ENCODE results near the gene C2orf42. TPM values are rescaled to one million over a fixed set of nuclear protein-coding genes. Genes with fewer than 3 reads are reported as not detected.
A peak's percentile ranks its signal among the peaks of the same experiment; 100 is the strongest.
"Not testable (repeated sequence)": the region's sequence is repeated elsewhere in the genome, so short reads cannot be mapped to it uniquely, and the experiment has no call there.

C2orf42 gene
- polyA plus RNA-seq (2013, experiment 1 of 2) = 8.2 TPM
- 7.4 TPM for polyA plus RNA-seq (2013, experiment 2 of 2)

GRCh38 chr2:70190418-70191243 is at the start of gene C2orf42:
TSS of gene C2orf42 (minus strand) at chr2:70191019. CDS start at chr2:70181985, 9,034 bp downstream.
- Histone ChIP-seq H3K4me1 (ENCODE audit: control insufficient read depth, insufficient read depth, low read length, poor library complexity, severe bottlenecking) (no peaks in the 10 kb centered on the region), H3K27ac (ENCODE audit: low read depth, low read length, severe bottlenecking) (peak within 1 kb of the TSS; percentile 95)
- WGBS, 2 experiments (ENCODE audit: insufficient coverage in 2 of 2) = 0 to 2% methylated on average over 42 to 59 of the region's 60 CpGs

GRCh38 chr2:70240599-70240998 is 49.8 kb upstream of the C2orf42 start:
- Histone ChIP-seq H3K9me3 (ENCODE audit: control insufficient read depth, low read length) (no peaks in the 10 kb centered on the region), H3K4me3 (ENCODE audit: extremely low read depth, insufficient read depth, low read length, poor library complexity, severe bottlenecking) (no peak overlapping the region), H3K4me1 (ENCODE audit: control insufficient read depth, insufficient read depth, low read length, poor library complexity, severe bottlenecking) (no peaks in the 10 kb centered on the region), H3K27ac (ENCODE audit: low read depth, low read length, severe bottlenecking) (no peak overlapping the region), H3K36me3 (ENCODE audit: control insufficient read depth, insufficient read depth, low read length) (peaks cover 80% of the 10 kb centered on the region)
- 93 to 100% methylated on average over 1 to 2 of the region's 3 CpGs for WGBS, 2 experiments (ENCODE audit: insufficient coverage in 2 of 2)

More at GRCh38 chr2:70190418-70191243, at the start of gene C2orf42:
- no peaks in the 10 kb centered on the region for H3K9me3 ChIP-seq (ENCODE audit: control insufficient read depth, low read length)
- H3K4me3 ChIP-seq (ENCODE audit: extremely low read depth, insufficient read depth, low read length, poor library complexity, severe bottlenecking) = peak within 1 kb of the TSS; percentile 71
- H3K36me3 ChIP-seq (ENCODE audit: control insufficient read depth, insufficient read depth, low read length) = no peaks in the 10 kb centered on the region

- Histone ChIP-seq H3K4me3 (ENCODE audit: extremely low read depth, insufficient read depth, low read length, poor library complexity, severe bottlenecking) (no peak overlapping the region), H3K4me1 (ENCODE audit: control insufficient read depth, insufficient read depth, low read length, poor library complexity, severe bottlenecking) (no peaks in the 10 kb centered on the region), H3K27ac (ENCODE audit: low read depth, low read length, severe bottlenecking) (no peak overlapping the region), H3K36me3 (ENCODE audit: control insufficient read depth, insufficient read depth, low read length) (peaks cover 85% of the 10 kb centered on the region), H3K9me3 (ENCODE audit: control insufficient read depth, low read length) (no peaks in the 10 kb centered on the region)
- 100% methylated on average over 2 of the region's 3 CpGs for WGBS, 2 experiments (ENCODE audit: insufficient coverage in 2 of 2)
Observed at GRCh38 chr2:70233926-70234325, 43.1 kb upstream of the C2orf42 start.

- no peak overlapping the region for H3K4me3 ChIP-seq (ENCODE audit: extremely low read depth, insufficient read depth, low read length, poor library complexity, severe bottlenecking)
- H3K9me3 ChIP-seq (ENCODE audit: control insufficient read depth, low read length) = no peaks in the 10 kb centered on the region
- no peaks in the 10 kb centered on the region for H3K4me1 ChIP-seq (ENCODE audit: control insufficient read depth, insufficient read depth, low read length, poor library complexity, severe bottlenecking)
- peaks cover 77% of the 10 kb centered on the region for H3K36me3 ChIP-seq (ENCODE audit: control insufficient read depth, insufficient read depth, low read length)
- H3K27ac ChIP-seq (ENCODE audit: low read depth, low read length, severe bottlenecking) = no peak overlapping the region
- WGBS, 2 experiments (ENCODE audit: insufficient coverage in 2 of 2) = 92 to 100% methylated on average over 2 of the region's 2 CpGs
Observed at GRCh38 chr2:70226781-70227180, 36.0 kb upstream of the C2orf42 start.

- 90 to 96% methylated on average over 2 to 3 of the region's 3 CpGs for WGBS, 2 experiments (ENCODE audit: insufficient coverage in 2 of 2)
- H3K36me3 ChIP-seq (ENCODE audit: control insufficient read depth, insufficient read depth, low read length) = peaks cover 79% of the 10 kb centered on the region
Observed at GRCh38 chr2:70223305-70223704, 32.5 kb upstream of the C2orf42 start.

GRCh38 chr2:70214953-70215549 is 24.2 kb upstream of the C2orf42 start:
- H3K27ac ChIP-seq (ENCODE audit: low read depth, low read length, severe bottlenecking) = no peak overlapping the region
- H3K9me3 ChIP-seq (ENCODE audit: control insufficient read depth, low read length) = no peaks in the 10 kb centered on the region
- H3K4me3 ChIP-seq (ENCODE audit: extremely low read depth, insufficient read depth, low read length, poor library complexity, severe bottlenecking) = no peak overlapping the region
- no peaks in the 10 kb centered on the region for H3K4me1 ChIP-seq (ENCODE audit: control insufficient read depth, insufficient read depth, low read length, poor library complexity, severe bottlenecking)
- WGBS, 2 experiments (ENCODE audit: insufficient coverage in 2 of 2) = 89 to 100% methylated on average over 1 of the region's 3 CpGs
- H3K36me3 ChIP-seq (ENCODE audit: control insufficient read depth, insufficient read depth, low read length) = peaks cover 86% of the 10 kb centered on the region

More at GRCh38 chr2:70223305-70223704, 32.5 kb upstream of the C2orf42 start:
- H3K4me3 ChIP-seq (ENCODE audit: extremely low read depth, insufficient read depth, low read length, poor library complexity, severe bottlenecking); H3K4me1 ChIP-seq (ENCODE audit: control insufficient read depth, insufficient read depth, low read length, poor library complexity, severe bottlenecking); H3K9me3 ChIP-seq (ENCODE audit: control insufficient read depth, low read length); H3K27ac ChIP-seq (ENCODE audit: low read depth, low read length, severe bottlenecking): not testable (repeated sequence)

GRCh38 chr2:70214365-70214764 is 23.5 kb upstream of the C2orf42 start:
- Histone ChIP-seq H3K36me3 (ENCODE audit: control insufficient read depth, insufficient read depth, low read length) (peaks cover 83% of the 10 kb centered on the region), H3K4me1 (ENCODE audit: control insufficient read depth, insufficient read depth, low read length, poor library complexity, severe bottlenecking) (no peaks in the 10 kb centered on the region), H3K27ac (ENCODE audit: low read depth, low read length, severe bottlenecking) (no peak overlapping the region), H3K9me3 (ENCODE audit: control insufficient read depth, low read length) (no peaks in the 10 kb centered on the region), H3K4me3 (ENCODE audit: extremely low read depth, insufficient read depth, low read length, poor library complexity, severe bottlenecking) (no peak overlapping the region)
- 100% methylated on average over 1 of the region's 1 CpG; no CpG with 5 or more reads in 1 of the 2 experiments for WGBS, 2 experiments (ENCODE audit: insufficient coverage in 2 of 2)

GRCh38 chr2:70212298-70212932 is 21.6 kb upstream of the C2orf42 start:
- Histone ChIP-seq H3K9me3 (ENCODE audit: control insufficient read depth, low read length) (no peaks in the 10 kb centered on the region), H3K4me1 (ENCODE audit: control insufficient read depth, insufficient read depth, low read length, poor library complexity, severe bottlenecking) (no peaks in the 10 kb centered on the region), H3K36me3 (ENCODE audit: control insufficient read depth, insufficient read depth, low read length) (peaks cover 70% of the 10 kb centered on the region), H3K4me3 (ENCODE audit: extremely low read depth, insufficient read depth, low read length, poor library complexity, severe bottlenecking) (no peak overlapping the region), H3K27ac (ENCODE audit: low read depth, low read length, severe bottlenecking) (no peak overlapping the region)
- WGBS, 2 experiments (ENCODE audit: insufficient coverage in 2 of 2) = 90 to 97% methylated on average over 2 to 3 of the region's 3 CpGs

- Histone ChIP-seq H3K36me3 (ENCODE audit: control insufficient read depth, insufficient read depth, low read length) (peaks cover 61% of the 10 kb centered on the region), H3K4me1 (ENCODE audit: control insufficient read depth, insufficient read depth, low read length, poor library complexity, severe bottlenecking) (no peaks in the 10 kb centered on the region), H3K27ac (ENCODE audit: low read depth, low read length, severe bottlenecking) (no peak overlapping the region), H3K9me3 (ENCODE audit: control insufficient read depth, low read length) (no peaks in the 10 kb centered on the region), H3K4me3 (ENCODE audit: extremely low read depth, insufficient read depth, low read length, poor library complexity, severe bottlenecking) (no peak overlapping the region)
- WGBS, 2 experiments (ENCODE audit: insufficient coverage in 2 of 2) = 100% methylated on average over 1 of the region's 2 CpGs
Observed at GRCh38 chr2:70211595-70211994, 20.8 kb upstream of the C2orf42 start.

- WGBS, 2 experiments (ENCODE audit: insufficient coverage in 2 of 2) = 94 to 98% methylated on average over 7 of the region's 8 CpGs
- no peak overlapping the region for H3K4me3 ChIP-seq (ENCODE audit: extremely low read depth, insufficient read depth, low read length, poor library complexity, severe bottlenecking)
- H3K9me3 ChIP-seq (ENCODE audit: control insufficient read depth, low read length) = no peaks in the 10 kb centered on the region
- H3K4me1 ChIP-seq (ENCODE audit: control insufficient read depth, insufficient read depth, low read length, poor library complexity, severe bottlenecking) = no peaks in the 10 kb centered on the region
- peaks cover 7% of the 10 kb centered on the region for H3K36me3 ChIP-seq (ENCODE audit: control insufficient read depth, insufficient read depth, low read length)
- no peak overlapping the region for H3K27ac ChIP-seq (ENCODE audit: low read depth, low read length, severe bottlenecking)
Observed at GRCh38 chr2:70204452-70204851, 13.6 kb upstream of the C2orf42 start.

All from mesodermal cell (in vitro differentiated cells).